ES-I3 (cell line): ENCODE results near the gene SPTLC2.
"Not testable (repeated sequence)": the region's sequence is repeated elsewhere in the genome, so short reads cannot be mapped to it uniquely, and the experiment has no call there.

Source experiments
- H3K36me3 ChIP-seq: 2 replicates; pipeline ENCODE4 v1.6.1; 2013; ENCODE audit warnings: mild to moderate bottlenecking, low read length, control low read depth, moderate library complexity; ENCODE audit not compliant: insufficient read depth
- H3K4me1 ChIP-seq: 2 replicates; pipeline ENCODE4 v1.6.1; 2013; ENCODE audit warnings: mild to moderate bottlenecking, control low read depth, low read length; ENCODE audit not compliant: insufficient read depth
- H3K9ac ChIP-seq: 2 replicates; pipeline ENCODE4 v1.6.1; 2013; ENCODE audit warnings: low read depth, mild to moderate bottlenecking, low read length, moderate library complexity
- H3K9me3 ChIP-seq: 2 replicates; pipeline ENCODE4 v1.6.1; 2013; ENCODE audit warnings: mild to moderate bottlenecking, low read length, moderate library complexity; ENCODE audit not compliant: control insufficient read depth, insufficient read depth

SPTLC2 gene

GRCh38 chr14:77559381-77559780, 57.1 kb downstream of the SPTLC2 start:
- no peak overlapping the region for H3K9ac ChIP-seq
- H3K9me3 ChIP-seq, result no peaks in the 10 kb centered on the region
- H3K4me1 ChIP-seq, result no peaks in the 10 kb centered on the region
- H3K36me3 ChIP-seq, result peaks cover 14% of the 10 kb centered on the region

DNA sequence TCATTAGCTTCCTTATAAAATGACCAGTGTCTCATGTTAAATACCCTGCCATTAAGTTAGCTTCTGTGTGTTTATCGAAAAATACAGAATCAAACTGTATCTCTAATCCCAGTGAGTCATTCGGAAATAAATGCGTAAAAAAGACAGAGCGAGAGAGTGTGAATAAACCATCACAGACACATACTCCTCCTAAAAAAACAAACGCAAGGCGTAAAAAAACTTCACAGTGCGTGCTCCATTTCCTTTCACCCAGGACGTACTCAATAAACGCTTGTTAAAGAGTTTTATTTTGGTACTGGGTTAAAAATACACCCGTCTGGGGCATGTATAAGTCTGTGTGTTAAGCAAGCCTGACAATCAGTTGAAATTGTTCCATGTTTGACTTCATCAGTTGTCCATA, 59.0 kb downstream of the SPTLC2 start:
- Histone ChIP-seq H3K36me3 (peaks cover 16% of the 10 kb centered on the region), H3K9me3 (no peaks in the 10 kb centered on the region), H3K9ac (no peak overlapping the region), H3K4me1 (no peaks in the 10 kb centered on the region)

DNA sequence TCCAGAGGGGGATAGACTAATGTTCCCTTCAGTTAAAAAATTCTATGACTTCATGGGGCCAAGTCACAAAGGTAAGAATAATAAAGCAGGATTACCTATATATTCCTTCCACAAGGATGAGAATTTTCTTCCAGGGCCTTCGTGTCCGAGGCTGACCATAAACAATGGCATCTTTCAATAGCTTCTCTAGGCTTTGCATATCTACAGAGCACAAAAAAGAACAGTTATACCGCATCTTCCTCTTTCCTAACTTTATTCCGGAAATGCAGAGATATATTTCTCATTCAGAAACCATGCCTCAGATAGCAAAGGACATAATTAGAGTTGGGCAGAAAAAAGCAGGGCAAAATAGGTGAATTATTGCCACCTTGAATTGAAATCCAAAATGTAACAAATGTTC, 59.5 kb downstream of the SPTLC2 start:
- Histone ChIP-seq H3K36me3 (peaks cover 16% of the 10 kb centered on the region), H3K9ac (no peak overlapping the region), H3K9me3 (no peaks in the 10 kb centered on the region), H3K4me1 (no peaks in the 10 kb centered on the region)

GRCh38 chr14:77554816-77555599, 61.4 kb downstream of the SPTLC2 start:
- H3K36me3 ChIP-seq, result peaks cover 13% of the 10 kb centered on the region
- no peak overlapping the region for H3K9ac ChIP-seq
- no peaks in the 10 kb centered on the region for H3K4me1 ChIP-seq

GRCh38 chr14:77554207-77554606, 62.2 kb downstream of the SPTLC2 start:
- Histone ChIP-seq H3K9ac (no peak overlapping the region), H3K36me3 (peaks cover 12% of the 10 kb centered on the region), H3K9me3 (no peaks in the 10 kb centered on the region), H3K4me1 (no peaks in the 10 kb centered on the region)

More at GRCh38 chr14:77554816-77555599, 61.4 kb downstream of the SPTLC2 start:
- no peaks in the 10 kb centered on the region for H3K9me3 ChIP-seq

DNA sequence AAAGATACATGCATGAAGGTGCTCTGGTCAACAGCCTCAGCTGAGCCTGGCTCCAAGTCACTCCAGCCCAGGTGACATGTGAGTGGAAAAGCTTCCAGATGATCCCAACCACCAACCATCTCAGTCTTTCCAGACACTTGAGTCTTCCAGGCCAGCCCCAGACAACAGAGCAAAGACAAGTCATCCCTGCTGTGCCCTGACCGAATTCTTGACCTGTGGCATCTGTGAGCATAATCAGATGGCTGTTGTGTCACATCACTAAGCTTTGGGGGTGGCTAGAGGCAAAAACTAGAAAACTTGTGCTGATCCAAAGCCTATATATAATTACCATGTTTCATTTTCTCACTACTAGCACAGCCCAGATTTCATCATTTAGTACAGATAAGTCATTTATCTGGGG, 67.0 kb downstream of the SPTLC2 start:
- Histone ChIP-seq H3K9ac (no peak overlapping the region), H3K4me1 (no peaks in the 10 kb centered on the region), H3K9me3 (no peaks in the 10 kb centered on the region), H3K36me3 (peaks cover 8% of the 10 kb centered on the region)

GRCh38 chr14:77547512-77548180, 68.8 kb downstream of the SPTLC2 start:
- no peaks in the 10 kb centered on the region for H3K4me1 ChIP-seq
- no peak overlapping the region for H3K9ac ChIP-seq
- no peaks in the 10 kb centered on the region for H3K9me3 ChIP-seq
- H3K36me3 ChIP-seq, result peaks cover 5% of the 10 kb centered on the region

DNA sequence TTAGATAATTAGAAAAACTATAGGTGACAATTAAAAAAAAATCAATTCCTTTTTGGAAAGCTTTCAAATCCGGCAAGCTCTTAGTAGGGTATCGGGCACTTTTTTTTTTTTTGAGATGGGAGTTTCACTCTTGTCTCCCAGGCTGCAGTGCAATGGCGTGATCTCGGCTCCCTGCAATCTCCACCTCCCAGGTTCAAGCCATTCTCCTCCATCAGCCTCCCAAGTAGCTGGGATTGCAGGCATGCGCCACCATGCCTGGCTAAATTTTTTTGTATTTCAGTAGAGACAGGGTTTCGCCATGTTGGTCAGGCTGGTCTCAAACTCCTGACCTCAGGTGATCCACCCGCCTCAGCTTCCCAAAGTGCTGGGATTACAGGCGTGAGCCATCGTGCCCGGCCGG, 71.3 kb downstream of the SPTLC2 start:
- H3K4me1 ChIP-seq, H3K36me3 ChIP-seq, H3K9me3 ChIP-seq, H3K9ac ChIP-seq: not testable (repeated sequence)

DNA sequence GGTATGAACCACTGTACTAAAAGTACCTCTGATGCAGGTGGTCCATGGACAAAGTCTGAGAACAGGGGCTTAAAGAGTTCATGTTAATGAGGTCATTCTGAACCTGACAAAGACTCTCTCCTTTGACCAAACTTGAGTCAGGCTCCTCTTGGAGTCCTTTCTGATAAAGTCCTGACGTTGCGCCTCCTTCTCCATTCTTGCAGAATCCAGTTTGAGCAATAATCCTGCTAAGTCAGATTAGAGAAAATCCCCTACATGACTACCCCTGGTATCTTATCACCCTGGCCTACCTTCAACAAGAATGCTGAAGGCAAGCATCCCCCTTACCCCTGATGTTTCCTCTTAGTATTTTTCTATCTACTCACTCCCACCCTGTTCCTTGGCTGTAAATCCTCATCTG, 71.9 kb downstream of the SPTLC2 start:
- Histone ChIP-seq H3K36me3 (peaks cover 5% of the 10 kb centered on the region), H3K4me1 (no peaks in the 10 kb centered on the region), H3K9me3 (no peaks in the 10 kb centered on the region), H3K9ac (no peak overlapping the region)

DNA sequence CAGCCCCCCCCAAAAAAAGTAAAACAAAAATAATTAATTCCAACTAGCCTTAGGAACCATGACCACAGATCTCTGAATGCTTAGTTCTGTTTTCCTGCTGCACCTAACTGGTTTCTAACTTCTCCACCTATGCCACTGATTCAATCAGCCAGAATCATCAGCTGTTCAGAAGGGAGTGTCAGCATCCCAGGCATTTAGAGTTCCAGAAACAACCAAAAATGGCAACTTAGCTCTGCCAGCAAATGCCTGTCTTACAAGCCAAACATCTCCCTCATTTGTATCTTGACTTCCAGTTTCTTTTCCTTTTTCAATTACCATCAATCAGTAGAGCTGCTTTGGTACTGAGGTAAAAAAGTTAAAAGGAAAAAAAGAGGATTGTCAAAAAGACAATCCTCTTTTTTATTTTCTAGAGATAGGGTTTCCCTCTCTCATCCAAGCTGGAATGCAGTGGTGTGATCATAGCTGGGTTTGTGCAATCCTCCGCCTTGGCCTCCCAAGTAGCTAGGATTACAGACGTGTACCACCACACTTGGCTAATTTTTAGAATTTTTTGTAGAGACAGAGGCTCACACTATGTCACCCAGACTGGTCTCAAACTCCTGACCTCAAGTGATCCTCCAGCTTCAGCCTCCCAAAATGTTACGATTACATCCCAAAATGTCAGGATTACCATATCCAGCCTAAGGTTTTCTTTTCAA, 72.7 kb downstream of the SPTLC2 start:
- peaks cover 5% of the 10 kb centered on the region for H3K36me3 ChIP-seq
- H3K9ac ChIP-seq, result no peak overlapping the region
- H3K9me3 ChIP-seq, result no peaks in the 10 kb centered on the region
- no peaks in the 10 kb centered on the region for H3K4me1 ChIP-seq

- H3K36me3 ChIP-seq, result peaks cover 4% of the 10 kb centered on the region
- H3K4me1 ChIP-seq, result no peaks in the 10 kb centered on the region
Observed at GRCh38 chr14:77543240-77543551, 73.2 kb downstream of the SPTLC2 start.

GRCh38 chr14:77542421-77543239, 73.8 kb downstream of the SPTLC2 start:
- no peak overlapping the region for H3K9ac ChIP-seq
- no peaks in the 10 kb centered on the region for H3K4me1 ChIP-seq
- H3K9me3 ChIP-seq, result no peaks in the 10 kb centered on the region
- peaks cover 2% of the 10 kb centered on the region; the same call in 1 of the 2 replicates for H3K36me3 ChIP-seq

More at GRCh38 chr14:77543240-77543551, 73.2 kb downstream of the SPTLC2 start:
- Histone ChIP-seq H3K9ac (no peak overlapping the region), H3K9me3 (no peaks in the 10 kb centered on the region)

DNA sequence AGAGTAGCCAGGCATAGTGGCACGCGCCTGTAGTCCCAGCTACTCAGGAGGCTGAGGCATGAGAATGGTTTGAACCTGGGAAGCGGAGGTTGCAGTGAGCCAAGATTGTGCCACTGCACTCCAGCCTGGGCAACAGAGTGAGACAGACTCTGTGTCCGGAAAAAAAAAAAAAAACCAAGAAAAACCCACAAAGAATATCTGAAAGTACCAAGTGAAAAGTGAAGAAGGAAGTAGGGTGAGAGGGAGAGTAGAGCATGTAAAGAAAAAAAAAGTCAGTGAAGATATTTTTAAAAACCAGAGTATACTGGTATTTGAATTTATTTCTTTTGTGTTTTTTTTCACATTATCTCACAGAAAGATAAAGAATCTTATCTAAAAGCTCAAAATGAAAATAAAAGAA, 74.5 kb downstream of the SPTLC2 start:
- H3K9ac ChIP-seq, result no peak overlapping the region
- peaks cover 2% of the 10 kb centered on the region; the same call in 1 of the 2 replicates for H3K36me3 ChIP-seq
- H3K4me1 ChIP-seq, result no peaks in the 10 kb centered on the region
- H3K9me3 ChIP-seq, result no peaks in the 10 kb centered on the region

DNA sequence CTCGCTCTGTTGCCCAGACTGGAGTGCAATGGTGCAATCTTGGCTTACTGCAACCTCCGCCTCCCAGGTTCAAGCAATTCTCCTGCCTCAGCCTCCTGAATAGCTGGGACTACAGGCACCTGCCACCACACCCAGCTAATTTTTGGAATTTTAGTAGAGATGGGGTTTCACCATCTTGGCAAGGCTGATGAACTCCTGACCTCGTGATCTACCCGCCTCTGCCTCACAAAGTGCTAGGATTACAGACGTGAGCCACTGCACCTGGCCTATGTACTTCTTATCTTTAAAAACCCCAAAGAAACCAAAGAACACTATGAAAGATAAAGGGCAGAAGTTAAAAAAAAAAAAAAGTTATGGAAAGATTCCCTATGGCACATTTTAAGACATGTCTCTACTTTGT, 79.5 kb downstream of the SPTLC2 start:
- not testable (repeated sequence) for H3K4me1 ChIP-seq, H3K9ac ChIP-seq, H3K9me3 ChIP-seq, H3K36me3 ChIP-seq
